ENCODE data around the gene MZT2A. TPM values are rescaled to one million over a fixed set of nuclear protein-coding genes. Genes with fewer than 3 reads are reported as not detected.
"Not testable (repeated sequence)": the region's sequence is repeated elsewhere in the genome, so short reads cannot be mapped to it uniquely, and the experiment has no call there.

Gene MZT2A
- total RNA-seq, 4 donors from 2014 or later: 29.9 to 78.5 (median 46.7) TPM

DNA sequence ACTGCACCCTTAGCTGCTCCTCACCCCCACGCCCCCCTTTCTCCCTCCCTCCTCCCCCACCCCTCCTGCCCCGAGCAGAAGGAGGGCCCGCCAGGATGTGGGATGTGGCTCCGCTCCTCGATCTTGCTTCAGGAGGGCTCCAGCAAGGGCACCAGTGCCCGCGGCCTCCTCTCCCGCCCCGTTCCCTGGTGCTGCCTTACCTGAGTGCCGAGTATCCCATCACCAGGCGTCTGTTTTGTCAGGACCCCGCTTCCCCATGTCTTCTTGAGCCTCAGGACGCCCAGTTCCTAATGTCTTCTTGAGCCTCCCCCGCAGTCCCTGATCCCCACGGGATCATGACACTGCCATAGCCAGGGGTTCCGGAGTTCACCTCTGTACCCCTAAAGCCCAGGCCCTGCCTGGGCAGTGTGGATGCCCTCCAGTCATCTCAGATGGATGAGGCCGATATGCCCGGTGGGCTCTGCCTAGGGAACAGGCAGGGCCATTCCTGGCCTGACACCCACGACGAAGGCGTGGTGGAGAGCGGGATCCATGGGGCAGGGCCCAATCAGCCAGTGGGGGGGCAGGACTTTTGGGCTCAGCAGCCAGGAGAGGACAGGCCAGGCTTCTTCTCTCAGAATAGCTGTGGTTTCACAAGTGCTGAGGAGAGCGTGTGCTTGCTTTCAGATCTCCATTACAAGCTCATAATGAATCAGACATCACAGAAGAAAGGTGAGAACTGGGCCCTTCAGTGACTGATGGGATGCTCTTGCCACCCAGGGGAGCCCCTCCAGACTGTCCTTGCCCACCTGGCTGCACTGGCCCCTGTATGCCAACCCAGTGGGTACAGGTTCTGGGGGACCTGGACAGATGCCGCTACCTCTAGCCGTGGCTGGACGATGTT is 37.0 kb upstream of the MZT2A start:
- peak; percentile 48 to 77 for DNase-seq (ENCODE audit: low spot score in 2 of 2)
- not testable (repeated sequence) for H3K36me3 ChIP-seq, H3K27ac ChIP-seq, H3K9me3 ChIP-seq, H3K27me3 ChIP-seq
- 56% methylated on average over 22 of the region's 26 CpGs for WGBS
- Histone ChIP-seq H3K4me1 (peaks cover 15% of the 10 kb centered on the region), H3K4me3 (peak overlapping the region; percentile 49)

DNA sequence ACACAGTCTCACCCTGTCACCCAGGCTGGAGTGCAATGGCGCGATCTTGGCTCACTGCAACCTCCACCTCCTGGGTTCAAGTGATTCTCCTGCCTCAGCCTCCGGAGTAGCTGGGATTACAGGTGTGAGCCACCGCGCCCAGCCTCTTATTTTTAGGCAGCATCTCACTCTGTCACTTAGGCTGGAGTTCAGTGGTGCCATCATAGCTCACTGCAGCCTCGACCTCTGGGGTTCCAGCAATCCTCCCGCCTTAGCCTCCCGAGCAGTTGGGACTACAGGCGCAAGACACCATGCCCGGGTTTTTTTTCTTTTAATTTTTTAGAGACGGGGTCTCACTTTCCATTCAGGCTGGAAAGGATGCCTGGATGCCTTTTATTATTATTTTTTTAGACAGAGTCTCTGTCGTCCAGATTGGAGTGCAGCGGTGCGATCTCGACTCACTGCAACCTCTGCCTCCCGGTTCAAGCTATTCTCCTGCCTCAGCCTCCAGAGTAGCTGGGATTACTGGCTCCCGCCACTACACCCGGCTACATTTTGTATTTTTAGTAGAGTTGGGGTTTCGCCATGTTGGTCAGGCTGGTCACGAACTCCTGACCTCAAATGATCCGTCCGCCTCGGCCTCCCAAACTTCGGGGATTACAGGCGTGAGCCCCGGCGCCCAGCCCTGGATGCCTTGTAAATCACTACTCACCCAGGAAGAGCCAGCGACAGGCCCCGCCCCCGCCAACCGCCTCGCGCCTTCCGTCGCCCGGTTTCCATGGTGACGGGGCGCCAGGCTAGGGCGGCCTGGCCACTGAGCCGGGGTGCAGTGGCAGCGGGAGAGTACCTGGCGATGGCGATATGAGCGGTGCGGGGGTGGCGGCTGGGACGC is 35.2 kb upstream of the MZT2A start, which contains the start of gene CCDC74A:
Gene CCDC74A (plus strand): TSS at position 758 of the 871 bp plus-strand sequence. CDS start 83 bp downstream, at position 841.
- H3K9me3 ChIP-seq, H3K27ac ChIP-seq, H3K36me3 ChIP-seq, H3K27me3 ChIP-seq: not testable (repeated sequence)
- peaks cover 15% of the 10 kb centered on the region for H3K4me1 ChIP-seq
- peak within 1 kb of the TSS; percentile 49 for H3K4me3 ChIP-seq
- WGBS: 52% methylated on average over 29 of the region's 47 CpGs
- DNase-seq (ENCODE audit: low spot score in 2 of 2): peak; percentile 72 to 79

GRCh38 chr2:131525256-131525655 is 33.1 kb upstream of the MZT2A start:
- H3K27me3 ChIP-seq, H3K4me3 ChIP-seq, H3K9me3 ChIP-seq, H3K36me3 ChIP-seq, H3K27ac ChIP-seq: not testable (repeated sequence)
- 84% methylated on average over 2 of the region's 2 CpGs for WGBS
- peak; percentile 10 to 64 for DNase-seq (ENCODE audit: low spot score in 2 of 2)
- peaks cover 15% of the 10 kb centered on the region for H3K4me1 ChIP-seq

DNA sequence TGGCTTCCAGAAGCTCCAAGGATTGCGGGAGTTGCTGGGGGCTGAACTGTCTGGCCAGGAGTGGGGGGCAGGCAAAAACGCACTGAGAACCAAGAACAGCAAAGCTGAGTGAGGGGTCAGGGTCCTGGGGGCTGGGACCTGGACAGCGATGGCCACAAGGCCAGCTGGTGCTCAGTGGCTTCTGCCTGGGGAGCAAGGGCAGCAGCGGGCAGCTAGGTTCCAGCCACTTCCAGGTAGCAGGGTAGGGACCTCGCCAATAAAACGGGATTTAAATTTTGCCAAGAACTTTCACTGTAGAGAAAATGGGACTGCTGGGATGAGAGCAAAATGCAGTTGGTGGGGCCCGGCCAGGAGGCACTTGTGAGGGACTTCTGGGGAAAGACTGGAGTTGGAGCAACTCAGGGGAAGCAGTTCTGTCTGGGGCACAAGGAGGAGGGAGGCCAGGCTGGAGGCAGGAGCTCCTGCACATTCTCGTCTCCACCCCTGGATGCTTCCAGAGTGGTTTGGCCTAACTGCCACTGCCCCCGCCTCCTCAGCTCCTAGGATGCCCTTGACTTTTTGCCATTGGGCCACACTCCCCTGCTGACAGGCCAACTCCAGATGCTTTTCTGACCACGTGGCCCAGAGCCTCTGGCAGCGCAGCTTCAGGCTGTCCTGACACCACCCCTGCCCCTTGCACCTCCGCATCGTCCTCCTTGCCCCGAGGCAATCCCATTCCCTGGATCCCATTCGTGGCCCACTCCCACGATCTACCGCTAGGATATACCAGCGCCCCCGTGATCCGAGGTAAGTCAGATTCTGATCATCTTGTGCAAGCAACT is 30.0 kb upstream of the MZT2A start:
- 70% methylated on average over 20 of the region's 20 CpGs for WGBS
- H3K27me3 ChIP-seq: no peaks in the 10 kb centered on the region
- H3K4me3 ChIP-seq: no peak overlapping the region
- H3K4me1 ChIP-seq: peaks cover 1% of the 10 kb centered on the region
- no peak overlapping the region for H3K27ac ChIP-seq
- H3K36me3 ChIP-seq: peaks cover 36% of the 10 kb centered on the region
- no peaks in the 10 kb centered on the region for H3K9me3 ChIP-seq
- TF ChIP-seq POLR2A (IDR thresholded peaks at IDR 0.05): no peak
- no peak for TF ChIP-seq CTCF (IDR thresholded peaks at IDR 0.05)
- TF ChIP-seq EP300 (IDR thresholded peaks at IDR 0.05): no peak
- TF ChIP-seq POLR2AphosphoS5 (IDR thresholded peaks at IDR 0.05): no peak
- DNase-seq (ENCODE audit: low spot score in 2 of 2): peak; percentile 51 to 76

GRCh38 chr2:131521524-131521923 is 29.3 kb upstream of the MZT2A start:
- H3K4me3 ChIP-seq, H3K9me3 ChIP-seq, H3K4me1 ChIP-seq, H3K27ac ChIP-seq, H3K27me3 ChIP-seq: not testable (repeated sequence)
- peaks cover 37% of the 10 kb centered on the region for H3K36me3 ChIP-seq
- WGBS: 65% methylated on average over 6 of the region's 6 CpGs
- DNase-seq (ENCODE audit: low spot score in 2 of 2): peak; percentile 15 to 48

DNA sequence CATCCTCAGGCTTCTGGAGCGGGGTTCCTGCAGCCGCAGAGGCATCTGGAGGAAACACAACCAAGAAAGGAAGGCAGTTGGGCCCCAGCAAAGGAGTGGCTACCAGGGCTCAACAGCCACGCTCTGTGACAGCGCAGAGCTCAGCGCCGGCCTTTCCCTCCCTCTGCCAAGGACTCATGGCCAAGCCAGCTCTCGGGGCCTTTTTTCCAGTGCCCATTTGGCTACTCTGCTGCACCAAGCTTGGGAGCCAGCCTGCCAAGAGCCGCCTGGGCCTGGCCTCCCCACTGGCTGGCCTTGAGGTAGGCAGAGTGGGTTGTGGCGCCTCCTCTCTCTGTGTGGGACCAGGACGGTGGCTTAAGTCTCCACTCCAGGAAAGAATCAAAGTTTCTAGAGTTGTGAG is 28.3 kb upstream of the MZT2A start:
- TF ChIP-seq CTCF (IDR thresholded peaks at IDR 0.05): no peak
- no peak for TF ChIP-seq EP300 (IDR thresholded peaks at IDR 0.05)
- no peak for TF ChIP-seq POLR2AphosphoS5 (IDR thresholded peaks at IDR 0.05)
- no peak for TF ChIP-seq POLR2A (IDR thresholded peaks at IDR 0.05)
- Histone ChIP-seq H3K36me3 (peaks cover 40% of the 10 kb centered on the region), H3K27ac (no peak overlapping the region), H3K9me3 (no peaks in the 10 kb centered on the region), H3K27me3 (no peaks in the 10 kb centered on the region), H3K4me1 (no peaks in the 10 kb centered on the region), H3K4me3 (no peak overlapping the region)
- 100% methylated on average over 1 of the region's 10 CpGs for WGBS
- DNase-seq (ENCODE audit: low spot score in 2 of 2): peak; percentile 39 to 66

DNA sequence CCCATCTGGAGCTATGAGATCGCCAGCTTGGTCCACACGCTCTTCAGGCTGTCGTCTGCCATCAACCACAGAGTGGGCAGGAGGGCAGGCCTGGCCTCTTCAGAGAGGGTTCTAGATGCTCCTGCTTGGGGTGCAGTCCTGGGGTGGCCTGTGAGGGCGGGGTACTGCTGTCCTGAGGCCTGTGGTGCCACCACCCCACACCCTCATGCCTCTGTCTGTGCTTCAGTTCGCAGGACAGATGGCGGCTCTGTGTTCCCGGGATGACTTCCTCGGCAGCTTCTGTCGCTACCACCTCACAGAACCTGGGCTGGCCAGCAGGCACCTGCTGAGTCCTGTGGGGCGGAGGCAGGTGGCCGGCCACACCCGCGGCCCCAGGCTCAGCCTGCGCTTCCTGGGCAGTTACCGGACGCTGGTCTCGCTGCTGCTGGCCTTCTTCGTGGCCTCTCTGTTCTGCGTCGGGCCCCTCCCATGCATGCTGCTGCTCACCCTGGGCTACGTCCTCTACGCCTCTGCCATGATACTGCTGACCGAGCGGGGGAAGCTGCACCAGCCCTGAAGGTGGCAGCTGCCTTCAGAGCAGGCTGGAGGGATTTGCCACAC is 27.8 kb upstream of the MZT2A start:
- H3K27me3 ChIP-seq, H3K4me3 ChIP-seq, H3K27ac ChIP-seq, H3K4me1 ChIP-seq, H3K9me3 ChIP-seq: not testable (repeated sequence)
- WGBS: 64% methylated on average over 3 of the region's 24 CpGs
- H3K36me3 ChIP-seq: peaks cover 44% of the 10 kb centered on the region
- peak; percentile 49 to 62 for DNase-seq (ENCODE audit: low spot score in 2 of 2)

Measured in suprapubic skin (tissue), 4 donors.